ENCODE measurements around the gene RGS8. TPM values are rescaled to one million over a fixed set of nuclear protein-coding genes. Genes with fewer than 3 reads are reported as not detected.

The RGS8 gene
- total RNA-seq, 2 experiments from 2014 or later: not detected

DNA sequence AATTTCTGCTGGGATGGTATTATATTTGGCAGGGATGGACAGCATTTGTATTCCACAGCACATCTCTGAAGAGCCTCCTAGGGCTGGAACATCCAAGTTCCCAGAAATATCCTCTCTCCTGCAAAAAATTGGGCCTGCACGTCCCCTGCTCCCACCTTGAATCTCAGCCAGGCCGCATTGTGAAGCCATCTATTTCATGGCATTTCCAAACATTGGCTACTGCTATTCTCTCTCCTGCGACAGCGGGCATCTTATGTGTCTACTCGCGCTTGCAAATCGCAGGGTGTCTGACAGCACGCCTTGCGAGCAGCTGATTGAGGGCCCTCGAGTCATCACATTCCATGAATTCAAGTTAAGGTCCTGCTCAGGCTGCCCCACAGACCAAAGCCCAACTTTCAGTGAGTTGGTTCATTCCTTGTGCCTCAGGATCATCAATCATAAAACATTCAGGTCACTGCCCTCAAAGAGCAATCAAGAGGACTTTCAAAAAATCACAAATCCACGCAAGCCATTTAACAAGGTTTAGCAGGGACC lies 15.8 kb downstream of the RGS8 start:
- H3K36me3 Mint-ChIP-seq (ENCODE audit: low read depth): no peaks in the 10 kb centered on the region
- no peak overlapping the region for H3K27ac Mint-ChIP-seq
- Histone ChIP-seq H3K4me3 (ENCODE audit: low read length) (no peak overlapping the region), H3K27ac (ENCODE audit: low read depth in 1 of 2, low read length in 2 of 2) (no peak overlapping the region), H3K36me3 (ENCODE audit: insufficient read depth, low read length) (no peaks in the 10 kb centered on the region), H3K4me1 (ENCODE audit: insufficient read depth, low read length) (no peaks in the 10 kb centered on the region), H3K27me3 (ENCODE audit: control insufficient read depth in 1 of 2, insufficient read depth in 2 of 2, low read length in 2 of 2) (peaks cover 0 to 3% of the 10 kb centered on the region in 2 experiments), H3K9me3 (ENCODE audit: control insufficient read depth in 1 of 2, insufficient read depth in 1 of 2, low read length in 2 of 2) (no peaks in the 10 kb centered on the region)
- ChIA-PET POLR2A (no interaction called here), CTCF (no interaction called here)
- H3K9me3 Mint-ChIP-seq: no peaks in the 10 kb centered on the region
- ATAC-seq (ENCODE audit: poor library complexity) (no peak), DNase-seq (no peak)
- TF ChIP-seq, protein P1, sequence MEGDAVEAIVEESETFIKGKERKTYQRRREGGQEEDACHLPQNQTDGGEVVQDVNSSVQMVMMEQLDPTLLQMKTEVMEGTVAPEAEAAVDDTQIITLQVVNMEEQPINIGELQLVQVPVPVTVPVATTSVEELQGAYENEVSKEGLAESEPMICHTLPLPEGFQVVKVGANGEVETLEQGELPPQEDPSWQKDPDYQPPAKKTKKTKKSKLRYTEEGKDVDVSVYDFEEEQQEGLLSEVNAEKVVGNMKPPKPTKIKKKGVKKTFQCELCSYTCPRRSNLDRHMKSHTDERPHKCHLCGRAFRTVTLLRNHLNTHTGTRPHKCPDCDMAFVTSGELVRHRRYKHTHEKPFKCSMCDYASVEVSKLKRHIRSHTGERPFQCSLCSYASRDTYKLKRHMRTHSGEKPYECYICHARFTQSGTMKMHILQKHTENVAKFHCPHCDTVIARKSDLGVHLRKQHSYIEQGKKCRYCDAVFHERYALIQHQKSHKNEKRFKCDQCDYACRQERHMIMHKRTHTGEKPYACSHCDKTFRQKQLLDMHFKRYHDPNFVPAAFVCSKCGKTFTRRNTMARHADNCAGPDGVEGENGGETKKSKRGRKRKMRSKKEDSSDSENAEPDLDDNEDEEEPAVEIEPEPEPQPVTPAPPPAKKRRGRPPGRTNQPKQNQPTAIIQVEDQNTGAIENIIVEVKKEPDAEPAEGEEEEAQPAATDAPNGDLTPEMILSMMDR (IDR thresholded peaks at IDR 0.05): no peak
- no peak overlapping the region for H3K4me3 Mint-ChIP-seq
- no peaks in the 10 kb centered on the region for H3K4me1 Mint-ChIP-seq (ENCODE audit: low read depth)
- intact Hi-C loops (cut with DNase I, micrococcal nuclease): no loop called here
- peaks cover 20% of the 10 kb centered on the region for H3K27me3 Mint-ChIP-seq

GRCh38 chr1:182667848-182668505 lies 16.4 kb downstream of the RGS8 start:
- Histone ChIP-seq H3K27me3 (ENCODE audit: control insufficient read depth in 1 of 2, insufficient read depth in 2 of 2, low read length in 2 of 2) (peaks cover 0 to 3% of the 10 kb centered on the region in 2 experiments), H3K4me3 (ENCODE audit: low read length) (no peak overlapping the region), H3K36me3 (ENCODE audit: insufficient read depth, low read length) (no peaks in the 10 kb centered on the region), H3K4me1 (ENCODE audit: insufficient read depth, low read length) (no peaks in the 10 kb centered on the region), H3K9me3 (ENCODE audit: control insufficient read depth in 1 of 2, insufficient read depth in 1 of 2, low read length in 2 of 2) (no peaks in the 10 kb centered on the region), H3K27ac (ENCODE audit: low read depth in 1 of 2, low read length in 2 of 2) (no peak overlapping the region)
- POLR2A ChIA-PET: no interaction called here
- Mint-ChIP-seq H3K9me3 (no peaks in the 10 kb centered on the region), H3K36me3 (ENCODE audit: low read depth) (no peaks in the 10 kb centered on the region), H3K4me3 (no peak overlapping the region), H3K27ac (no peak overlapping the region), H3K4me1 (ENCODE audit: low read depth) (no peaks in the 10 kb centered on the region), H3K27me3 (peaks cover 20% of the 10 kb centered on the region)
- ATAC-seq (ENCODE audit: poor library complexity) (no peak), DNase-seq (no peak)
- TF ChIP-seq, protein P1 (IDR thresholded peaks at IDR 0.05): no peak
- intact Hi-C loops (cut with DNase I, micrococcal nuclease): no loop called here
- CTCF ChIA-PET: interaction anchor here (0.7 kb wide), 1 partner anchor 672 kb away, joined by 3 read pairs; no protein-coding TSS in a partner anchor

DNA sequence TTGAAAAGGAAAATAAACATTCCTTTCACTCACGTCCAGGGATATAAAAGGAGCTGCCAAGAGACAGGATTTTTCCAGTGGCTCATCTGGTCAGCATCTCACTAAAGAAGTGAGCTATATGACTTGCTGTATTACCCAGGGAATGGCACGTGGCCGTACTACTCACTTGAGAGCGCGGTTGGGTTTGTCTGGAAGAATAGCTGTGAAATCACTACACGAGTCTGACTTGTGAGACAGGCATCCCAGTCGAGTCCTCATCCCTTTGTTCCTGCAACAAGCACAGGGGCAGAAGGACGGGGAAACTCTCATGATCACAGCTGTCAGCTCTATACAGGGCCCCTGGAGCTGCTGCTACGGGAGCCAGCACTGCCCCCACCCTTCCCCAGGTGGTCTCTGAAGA lies 17.7 kb downstream of the RGS8 start:
- no peak overlapping the region for H3K27ac Mint-ChIP-seq
- peaks cover 10% of the 10 kb centered on the region for H3K27me3 Mint-ChIP-seq
- intact Hi-C loops (cut with DNase I, micrococcal nuclease): no loop called here
- H3K27me3 ChIP-seq (ENCODE audit: control insufficient read depth in 1 of 2, insufficient read depth in 2 of 2, low read length in 2 of 2): no peaks in the 10 kb centered on the region
- POLR2A ChIA-PET: no interaction called here
- H3K36me3 ChIP-seq (ENCODE audit: insufficient read depth, low read length): no peaks in the 10 kb centered on the region
- H3K27ac ChIP-seq (ENCODE audit: low read depth in 1 of 2, low read length in 2 of 2): no peak overlapping the region
- H3K4me3 ChIP-seq (ENCODE audit: low read length): no peak overlapping the region
- H3K4me1 Mint-ChIP-seq (ENCODE audit: low read depth): no peaks in the 10 kb centered on the region
- no peak overlapping the region for H3K4me3 Mint-ChIP-seq
- H3K9me3 ChIP-seq (ENCODE audit: control insufficient read depth in 1 of 2, insufficient read depth in 1 of 2, low read length in 2 of 2): no peaks in the 10 kb centered on the region
- CTCF ChIA-PET: no interaction called here
- no peaks in the 10 kb centered on the region for H3K4me1 ChIP-seq (ENCODE audit: insufficient read depth, low read length)
- ATAC-seq (ENCODE audit: poor library complexity) (no peak), DNase-seq (no peak)
- H3K36me3 Mint-ChIP-seq (ENCODE audit: low read depth): no peaks in the 10 kb centered on the region
- H3K9me3 Mint-ChIP-seq: no peaks in the 10 kb centered on the region
- TF ChIP-seq, protein P1 (IDR thresholded peaks at IDR 0.05): no peak

Data from CD4-positive, alpha-beta T cell (primary cell).